Fibroblast of skin of right biceps (primary cell): ENCODE measurements around the gene LRRC8B.

Source experiments
- DNase-seq: peaks from one replicate; pipeline ENCODE4 v3.0.0-alpha.2; 2013

LRRC8B gene

DNA sequence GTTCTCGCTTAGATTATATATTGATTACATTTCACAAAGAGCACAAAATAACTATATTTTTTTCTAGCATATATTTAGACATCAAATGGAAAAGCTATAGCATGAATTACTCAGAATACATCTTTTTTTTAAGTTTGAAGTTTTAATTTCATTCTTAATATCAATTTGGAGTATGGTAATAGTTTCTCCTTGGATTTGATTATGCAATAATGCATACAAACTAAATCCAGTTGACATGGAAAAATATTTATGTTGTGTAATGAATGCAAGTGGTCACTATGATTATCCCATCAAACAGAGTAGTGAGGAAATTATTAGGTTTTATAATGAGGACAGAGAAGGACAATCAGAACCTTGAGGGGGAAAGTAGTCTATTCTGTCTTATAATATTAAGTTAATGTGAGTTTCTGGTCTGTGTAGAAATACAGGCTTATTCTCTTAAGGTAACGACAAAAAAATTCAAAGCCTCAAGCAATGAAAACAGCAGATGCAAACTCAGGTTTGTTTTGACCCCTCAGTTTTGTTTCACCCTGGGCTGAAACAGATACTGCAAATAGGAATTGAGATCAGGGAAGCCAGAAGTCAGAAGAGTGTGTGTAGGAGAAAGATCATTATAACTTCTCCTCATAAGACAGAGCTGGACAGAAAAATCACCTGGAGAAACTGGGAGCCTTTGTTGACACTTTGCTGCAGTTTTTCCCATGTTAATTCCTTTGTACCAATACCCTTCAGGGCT lies 23.7 kb downstream of the LRRC8B start:
- DNase-seq: no peak

GRCh38 chr1:89550995-89551394 lies 26.4 kb downstream of the LRRC8B start:
- no peak for DNase-seq

DNA sequence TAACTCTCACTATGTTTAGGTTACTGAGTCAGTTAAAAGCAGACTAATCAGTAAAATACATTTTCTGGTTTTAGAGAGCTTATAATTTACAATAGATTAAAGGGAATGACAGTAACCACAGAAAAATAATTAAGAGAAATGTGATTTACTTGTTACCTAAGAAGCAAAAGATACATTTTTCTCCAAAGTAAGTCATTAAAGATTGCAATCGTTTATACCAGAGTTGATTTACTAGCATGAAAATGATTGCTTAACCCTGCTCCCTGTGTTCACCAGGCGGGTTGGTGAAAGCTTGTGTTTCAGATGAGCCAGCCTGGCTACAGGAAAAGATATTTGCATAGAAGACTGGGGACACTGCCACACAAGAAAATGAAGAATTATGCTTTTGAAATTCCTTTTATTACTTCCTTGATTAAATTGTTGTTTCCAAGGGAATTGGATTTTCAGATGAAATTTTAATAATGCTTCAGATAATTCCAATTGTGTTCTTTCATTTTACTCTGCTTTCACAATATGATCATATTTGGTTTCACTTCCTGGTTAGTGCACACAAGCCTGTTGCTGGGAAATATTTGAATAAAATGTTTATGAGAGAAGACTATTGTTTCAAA lies 27.9 kb downstream of the LRRC8B start:
- no peak for DNase-seq

DNA sequence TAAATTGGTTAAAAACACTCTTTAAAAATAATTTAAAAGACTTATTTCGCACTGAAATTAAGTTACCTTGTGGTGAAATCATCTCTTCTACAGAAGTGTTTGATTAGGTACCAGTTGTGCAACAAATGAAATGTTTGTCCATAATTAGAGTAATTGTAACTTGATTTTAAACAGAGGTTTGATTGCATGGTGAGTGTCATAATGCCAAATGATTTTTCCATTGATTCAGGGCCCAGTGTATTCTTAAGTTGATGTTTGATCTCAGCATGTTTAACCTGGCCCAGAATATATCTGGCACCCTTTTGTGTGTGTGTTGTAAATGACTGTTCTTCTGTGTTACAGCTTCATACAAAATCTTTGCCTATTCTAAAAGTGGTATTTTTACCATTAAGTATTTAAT lies 28.5 kb downstream of the LRRC8B start:
- DNase-seq: no peak

GRCh38 chr1:89555550-89555949 lies 30.9 kb downstream of the LRRC8B start:
- no peak for DNase-seq

GRCh38 chr1:89556726-89557444 lies 32.3 kb downstream of the LRRC8B start:
- DNase-seq: no peak

DNA sequence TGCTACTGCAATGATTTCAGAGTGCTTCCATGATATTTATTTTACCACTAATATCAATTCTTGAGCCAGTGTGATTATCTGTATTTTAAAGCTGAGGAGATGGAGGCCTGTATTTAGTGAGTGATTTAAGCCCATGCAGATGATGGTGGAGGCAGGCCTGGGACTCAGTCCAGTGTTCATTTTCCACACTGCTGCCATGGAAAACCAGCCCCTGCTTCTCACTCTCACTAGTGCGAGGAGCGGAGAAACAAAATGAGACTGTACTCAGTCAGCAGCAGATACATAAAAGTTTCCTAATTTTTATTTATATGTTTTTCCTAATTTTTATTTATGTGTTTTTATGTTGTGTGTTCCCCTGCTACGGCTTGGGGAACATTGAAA lies 32.8 kb downstream of the LRRC8B start:
- DNase-seq: no peak

GRCh38 chr1:89557956-89558355 lies 33.3 kb downstream of the LRRC8B start:
- peak; percentile 10 for DNase-seq

GRCh38 chr1:89563957-89564604 lies 39.5 kb downstream of the LRRC8B start:
- peak; percentile 19 for DNase-seq

DNA sequence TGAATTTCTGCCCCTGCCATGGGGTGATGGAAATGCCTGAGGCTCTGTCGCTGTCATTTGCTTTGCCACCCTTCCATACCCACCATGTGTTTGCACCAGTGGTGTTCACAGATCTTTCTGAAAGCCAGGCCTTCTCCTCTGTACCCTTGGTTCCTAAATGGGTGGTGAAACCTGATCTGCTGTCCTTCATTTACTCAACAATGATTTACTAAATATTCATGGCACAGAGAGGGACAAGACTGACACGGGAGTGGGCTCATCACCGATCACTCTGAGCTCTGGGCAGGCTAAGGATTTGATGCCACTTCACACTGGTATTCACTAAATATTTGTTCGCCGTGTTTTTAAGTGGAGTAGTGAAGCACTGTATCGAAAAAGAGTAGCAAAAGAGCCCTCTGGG lies 40.9 kb downstream of the LRRC8B start:
- DNase-seq: no peak

DNA sequence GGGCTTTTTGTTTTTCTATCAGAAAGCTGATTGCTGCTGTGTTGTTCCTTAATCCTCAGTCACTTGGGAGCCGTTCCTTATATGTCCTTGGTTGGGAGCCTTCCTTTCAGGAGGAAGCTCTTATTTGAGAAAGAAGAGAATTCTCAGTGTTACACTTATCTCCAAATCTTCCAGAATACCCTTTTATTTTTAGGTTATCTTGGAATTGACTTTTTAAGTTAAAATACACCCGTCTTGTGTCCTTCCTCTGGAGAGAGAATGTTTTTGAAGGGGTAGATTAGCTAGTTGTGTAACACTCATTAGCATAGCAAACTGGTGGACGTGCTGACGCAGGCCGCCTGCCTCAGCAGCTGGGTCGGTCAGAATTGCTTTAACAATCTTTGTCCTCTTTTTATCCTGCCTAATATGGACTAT lies 42.1 kb downstream of the LRRC8B start:
- no peak for DNase-seq

DNA sequence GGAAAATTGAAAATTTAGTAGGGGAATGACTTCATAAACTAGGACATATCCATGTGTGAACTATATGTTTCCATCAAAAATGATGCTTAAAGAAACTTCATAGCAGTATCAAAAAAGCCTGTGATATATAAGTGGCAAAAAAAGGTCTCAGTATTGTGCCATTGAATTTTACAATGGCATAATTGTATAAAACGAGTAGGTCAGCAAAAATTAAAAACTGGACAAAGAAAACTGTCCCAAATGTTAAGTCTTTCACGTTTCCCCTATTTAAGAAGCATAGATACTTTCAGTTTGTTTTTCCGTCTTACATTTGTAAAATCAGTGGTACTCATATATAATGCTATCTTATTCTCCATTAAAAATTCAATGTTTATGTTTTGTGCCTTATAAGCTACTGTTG lies 43.2 kb downstream of the LRRC8B start:
- DNase-seq: no peak

- DNase-seq: no peak
These were observed 48.8 kb downstream of the LRRC8B start for GRCh38 chr1:89573410-89573809.

DNA sequence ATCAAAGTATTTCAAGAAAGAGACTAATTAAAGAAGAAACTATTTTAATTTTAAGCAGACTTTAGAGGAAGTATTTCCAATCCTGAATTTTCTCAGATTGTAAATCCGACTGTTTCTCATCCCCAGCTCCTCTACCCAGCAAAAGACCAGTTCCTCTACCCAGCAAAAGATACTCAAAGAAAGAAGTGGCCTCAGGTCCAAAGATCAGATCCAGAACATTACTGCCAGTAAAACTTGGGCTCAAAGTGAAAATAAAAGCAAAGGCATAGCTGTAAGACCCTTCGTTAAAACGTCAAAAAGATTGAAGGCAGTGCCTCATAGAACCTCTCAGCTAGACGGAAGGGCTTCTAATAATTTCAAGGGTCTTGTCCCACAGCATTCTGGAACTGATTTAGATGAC lies 50.0 kb downstream of the LRRC8B start:
- DNase-seq: no peak

- DNase-seq: no peak
These were observed 50.6 kb downstream of the LRRC8B start for GRCh38 chr1:89575207-89575606.

GRCh38 chr1:89576013-89576412 lies 51.4 kb downstream of the LRRC8B start:
- DNase-seq: no peak

DNA sequence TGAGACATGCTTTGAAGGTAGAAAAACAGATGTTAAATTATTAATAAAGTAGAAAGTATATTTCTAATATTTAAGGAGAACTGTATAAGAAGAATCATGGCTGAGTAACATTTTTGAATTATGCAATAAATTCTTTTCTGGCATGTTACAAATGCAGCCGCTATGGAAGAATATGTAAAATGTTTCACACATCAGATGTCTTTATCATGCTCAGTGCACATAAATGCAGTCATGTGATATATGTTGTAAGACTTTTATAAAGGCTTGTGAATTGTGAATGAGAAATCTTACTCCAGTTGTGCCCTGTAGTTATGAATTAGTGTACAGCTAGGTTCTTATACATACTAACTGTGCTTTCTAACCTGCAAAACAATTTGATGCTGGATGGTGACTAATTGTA lies 53.5 kb downstream of the LRRC8B start:
- peak; percentile 14 for DNase-seq

DNA sequence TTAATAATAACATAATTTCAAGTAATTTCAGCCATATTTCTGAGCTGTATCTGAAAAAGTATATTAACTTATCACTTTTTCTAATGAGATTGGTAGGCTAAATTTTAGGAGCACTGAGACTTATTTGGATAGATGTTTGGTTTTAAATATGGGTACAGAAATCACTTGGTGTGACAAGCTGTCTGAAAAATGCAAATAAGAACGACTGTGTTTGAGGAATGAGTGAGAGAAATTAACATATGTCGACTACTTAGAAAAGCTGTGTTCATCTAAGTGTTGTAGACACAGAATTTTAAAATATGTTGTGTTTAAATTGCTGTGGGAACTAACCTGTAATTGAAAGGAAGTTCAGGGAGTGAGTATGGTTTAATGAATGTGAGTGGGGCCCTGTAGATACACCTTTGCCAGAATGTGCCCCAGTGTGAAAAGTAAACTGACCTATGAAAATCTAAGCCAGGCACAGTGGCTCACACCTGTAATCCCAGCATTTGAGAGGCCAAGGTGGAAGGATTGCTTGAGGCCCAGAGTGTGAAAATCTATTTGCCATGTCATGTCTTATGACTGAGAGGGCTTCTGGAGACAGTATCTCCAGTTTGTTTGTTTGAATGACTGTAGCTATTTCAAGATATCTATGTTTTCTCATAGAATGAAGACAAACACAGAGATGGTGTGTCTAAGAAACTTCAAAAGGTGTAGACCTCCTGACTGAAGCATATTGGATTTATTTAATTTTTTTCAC lies 54.5 kb downstream of the LRRC8B start:
- DNase-seq: no peak

- no peak for DNase-seq
These were observed 55.4 kb downstream of the LRRC8B start for GRCh38 chr1:89580036-89580435.

GRCh38 chr1:89581859-89582258 lies 57.2 kb downstream of the LRRC8B start:
- DNase-seq: no peak

DNA sequence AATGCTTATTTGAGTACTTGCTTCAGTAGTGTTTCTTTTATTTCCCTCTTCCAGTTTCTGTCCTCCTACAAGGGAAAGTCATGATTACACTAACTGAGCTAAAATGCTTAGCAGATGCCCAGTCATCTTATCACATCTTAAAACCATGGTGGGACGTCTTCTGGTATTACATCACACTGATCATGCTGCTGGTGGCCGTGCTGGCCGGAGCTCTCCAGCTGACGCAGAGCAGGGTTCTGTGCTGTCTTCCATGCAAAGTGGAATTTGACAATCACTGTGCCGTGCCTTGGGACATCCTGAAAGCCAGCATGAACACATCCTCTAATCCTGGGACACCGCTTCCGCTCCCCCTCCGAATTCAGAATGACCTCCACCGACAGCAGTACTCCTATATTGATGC lies 57.9 kb downstream of the LRRC8B start:
- no peak for DNase-seq

GRCh38 chr1:89584211-89584610 lies 59.6 kb downstream of the LRRC8B start:
- DNase-seq: no peak

GRCh38 chr1:89584781-89585180 lies 60.2 kb downstream of the LRRC8B start:
- no peak for DNase-seq
